ENCODE results near the gene TOP3A.

Gene TOP3A

GRCh38 chr17:18278867-18279266 lies 35.9 kb downstream of the TOP3A start:
- in situ Hi-C loops (cut with MboI; ENCODE audit: low sequenced_read_pairs): no loop called here

- in situ Hi-C loops (cut with MboI; ENCODE audit: low sequenced_read_pairs): no loop called here
Observed at GRCh38 chr17:18277076-18277475, 37.7 kb downstream of the TOP3A start.

GRCh38 chr17:18270046-18270931 lies 44.5 kb downstream of the TOP3A start:
- in situ Hi-C loops (cut with MboI; ENCODE audit: low sequenced_read_pairs): no loop called here

- in situ Hi-C loops (cut with MboI; ENCODE audit: low sequenced_read_pairs): no loop called here
Observed at GRCh38 chr17:18267927-18268711, 46.7 kb downstream of the TOP3A start.

GRCh38 chr17:18267366-18267765 lies 47.4 kb downstream of the TOP3A start:
- in situ Hi-C loops (cut with MboI; ENCODE audit: low sequenced_read_pairs): no loop called here

- in situ Hi-C loops (cut with MboI; ENCODE audit: low sequenced_read_pairs): no loop called here
Observed at GRCh38 chr17:18263885-18264682, 50.7 kb downstream of the TOP3A start.

GRCh38 chr17:18262641-18263040 lies 52.2 kb downstream of the TOP3A start:
- in situ Hi-C loops (cut with MboI; ENCODE audit: low sequenced_read_pairs): no loop called here

- in situ Hi-C loops (cut with MboI; ENCODE audit: low sequenced_read_pairs): no loop called here
Observed at GRCh38 chr17:18262111-18262510, 52.7 kb downstream of the TOP3A start.

- in situ Hi-C loops (cut with MboI; ENCODE audit: low sequenced_read_pairs): no loop called here
Observed at GRCh38 chr17:18261659-18262058, 53.1 kb downstream of the TOP3A start.

GRCh38 chr17:18261146-18261515 lies 53.7 kb downstream of the TOP3A start:
- in situ Hi-C loops (cut with MboI; ENCODE audit: low sequenced_read_pairs): no loop called here

- in situ Hi-C loops (cut with MboI; ENCODE audit: low sequenced_read_pairs): no loop called here
Observed at GRCh38 chr17:18260332-18261145, 54.3 kb downstream of the TOP3A start, which contains the start of gene MIEF2. MIEF2 (plus strand) TSS chr17:18260662; CDS start chr17:18262721, 2,059 bp downstream.

GRCh38 chr17:18259621-18260331 lies 55.0 kb downstream of the TOP3A start:
- in situ Hi-C loops (cut with MboI; ENCODE audit: low sequenced_read_pairs): no loop called here

- in situ Hi-C loops (cut with MboI; ENCODE audit: low sequenced_read_pairs): no loop called here
Observed at GRCh38 chr17:18258356-18259038, 56.3 kb downstream of the TOP3A start, which contains the start of gene FLII. FLII (minus strand) TSS chr17:18258738; CDS start chr17:18258690, 48 bp downstream.

GRCh38 chr17:18257982-18258355 lies 56.8 kb downstream of the TOP3A start:
- in situ Hi-C loops (cut with MboI; ENCODE audit: low sequenced_read_pairs): no loop called here

GRCh38 chr17:18257268-18257981 lies 57.4 kb downstream of the TOP3A start:
- in situ Hi-C loops (cut with MboI; ENCODE audit: low sequenced_read_pairs): no loop called here

GRCh38 chr17:18256776-18257175 lies 58.0 kb downstream of the TOP3A start:
- in situ Hi-C loops (cut with MboI; ENCODE audit: low sequenced_read_pairs): no loop called here

GRCh38 chr17:18256351-18256750 lies 58.4 kb downstream of the TOP3A start:
- in situ Hi-C loops (cut with MboI; ENCODE audit: low sequenced_read_pairs): no loop called here

- in situ Hi-C loops (cut with MboI; ENCODE audit: low sequenced_read_pairs): no loop called here
Observed at GRCh38 chr17:18254888-18255649, 59.7 kb downstream of the TOP3A start.
